ENCODE results near the gene DOK1.

The DOK1 gene

DNA sequence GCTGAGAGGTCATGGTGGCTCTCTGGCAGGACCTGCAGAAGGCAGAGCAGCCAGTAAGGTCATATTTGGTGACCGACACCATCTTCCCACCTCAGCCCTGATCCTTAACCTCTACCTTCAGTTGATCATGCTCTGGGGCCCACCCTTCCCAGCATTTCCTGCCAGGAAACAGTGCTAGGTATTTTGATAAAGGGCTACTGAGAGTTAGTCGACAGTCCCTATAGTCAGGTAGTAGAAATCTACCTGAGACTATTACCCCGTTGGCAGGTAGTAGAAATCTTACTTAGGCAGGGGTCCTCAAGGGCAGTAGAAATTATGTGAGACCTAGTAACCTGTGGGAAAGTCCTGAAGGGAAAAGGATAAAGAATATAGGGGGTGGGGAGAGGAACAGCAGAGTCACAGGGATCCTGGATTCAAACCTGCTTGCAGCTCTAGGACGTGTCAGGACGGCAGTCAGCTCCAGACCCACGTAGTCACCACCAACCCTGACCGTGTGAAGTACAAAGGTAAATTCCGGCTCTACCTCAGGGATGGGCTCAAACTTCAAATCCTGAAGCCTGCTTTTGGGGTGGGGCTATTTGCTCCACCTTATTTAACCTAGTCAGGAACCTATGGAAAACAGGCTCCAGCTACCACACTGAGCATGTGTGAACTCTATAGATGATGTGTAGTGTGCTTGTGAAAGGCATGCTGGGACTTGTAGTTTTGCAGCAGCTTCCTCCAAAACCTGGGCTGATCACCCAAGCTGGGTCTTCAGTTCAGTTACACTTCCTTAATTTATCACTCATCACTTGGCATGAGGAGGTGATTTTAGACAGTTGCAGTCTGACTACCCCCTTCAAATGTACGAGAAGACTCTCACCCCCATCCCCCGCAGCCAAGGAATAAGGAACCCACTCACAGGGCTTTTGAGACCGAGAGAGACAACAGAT is 28.5 kb upstream of the DOK1 start, which contains the start of gene DQX1:
TSS of gene DQX1 (minus strand) at position 515 of the 932 bp plus-strand sequence. CDS start at position 13, 502 bp downstream.
- no peak for DNase-seq

GRCh38 chr2:74526649-74527230 is 27.8 kb upstream of the DOK1 start:
- no peak for DNase-seq

DNA sequence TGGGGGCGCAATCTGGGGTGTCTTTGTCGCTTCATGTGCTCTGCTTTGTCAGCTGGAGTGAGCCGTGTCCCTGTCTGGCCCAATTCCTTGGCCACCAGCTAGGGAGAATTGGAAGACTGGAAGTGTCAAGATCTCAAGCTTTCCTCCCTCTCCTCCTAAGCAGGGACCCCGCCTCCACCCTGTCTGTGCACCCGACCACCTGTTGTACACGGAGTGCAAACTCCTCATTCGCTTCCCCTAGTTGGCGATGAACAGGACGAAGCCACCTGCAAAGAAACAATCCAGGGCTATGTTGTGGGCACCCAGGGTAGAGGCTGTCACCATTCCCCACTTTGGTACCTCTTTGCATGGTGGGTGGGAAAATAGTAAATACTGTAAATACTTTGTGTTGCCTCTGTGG is 26.8 kb upstream of the DOK1 start:
- no peak for DNase-seq

DNA sequence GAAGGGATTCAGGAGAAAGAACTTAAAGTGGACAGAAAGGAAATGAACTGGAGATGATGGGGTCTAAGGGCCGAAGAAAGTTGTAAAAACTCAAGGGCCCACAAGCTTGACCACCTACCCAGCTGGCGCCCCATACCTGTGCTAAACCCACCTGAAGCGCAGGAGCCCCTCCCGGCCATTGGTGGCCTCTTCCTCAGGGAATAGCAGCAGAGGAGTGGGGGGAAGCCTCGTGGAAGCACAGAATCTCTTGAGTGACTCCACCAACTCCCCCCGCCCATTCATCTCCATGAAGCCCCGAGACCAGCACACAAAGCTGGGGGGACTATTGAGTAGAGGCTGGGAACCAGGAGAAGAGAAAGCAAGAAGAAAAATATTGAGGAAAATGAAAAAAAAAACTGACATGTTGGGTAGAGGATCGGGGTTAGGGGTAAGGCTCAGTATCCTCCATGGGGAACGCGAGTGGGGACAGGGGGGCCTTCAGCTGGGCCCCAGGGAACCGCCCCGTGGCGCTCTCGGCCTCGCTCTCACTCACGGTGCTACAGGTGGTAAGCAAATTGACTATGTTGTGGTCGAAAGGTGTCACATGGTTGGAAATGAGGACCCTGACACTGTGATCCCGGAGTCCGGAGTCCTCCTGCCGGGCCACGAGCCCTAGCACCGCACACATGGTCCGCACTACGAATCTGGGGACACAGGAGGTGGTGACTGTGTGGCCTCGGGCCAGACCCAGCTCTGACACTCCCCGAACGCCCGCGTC is 25.7 kb upstream of the DOK1 start:
- DNase-seq, result no peak

GRCh38 chr2:74529357-74530238 is 24.9 kb upstream of the DOK1 start, which contains the start of the genes AUP1 and HTRA2:
Gene AUP1, minus strand, starts transcription at chr2:74529706. Its CDS starts 77 bp downstream, at chr2:74529629.
Gene HTRA2, plus strand, starts transcription at chr2:74529933. Its CDS starts 74 bp downstream, at chr2:74530007.
- peak; percentile 84 for DNase-seq

DNA sequence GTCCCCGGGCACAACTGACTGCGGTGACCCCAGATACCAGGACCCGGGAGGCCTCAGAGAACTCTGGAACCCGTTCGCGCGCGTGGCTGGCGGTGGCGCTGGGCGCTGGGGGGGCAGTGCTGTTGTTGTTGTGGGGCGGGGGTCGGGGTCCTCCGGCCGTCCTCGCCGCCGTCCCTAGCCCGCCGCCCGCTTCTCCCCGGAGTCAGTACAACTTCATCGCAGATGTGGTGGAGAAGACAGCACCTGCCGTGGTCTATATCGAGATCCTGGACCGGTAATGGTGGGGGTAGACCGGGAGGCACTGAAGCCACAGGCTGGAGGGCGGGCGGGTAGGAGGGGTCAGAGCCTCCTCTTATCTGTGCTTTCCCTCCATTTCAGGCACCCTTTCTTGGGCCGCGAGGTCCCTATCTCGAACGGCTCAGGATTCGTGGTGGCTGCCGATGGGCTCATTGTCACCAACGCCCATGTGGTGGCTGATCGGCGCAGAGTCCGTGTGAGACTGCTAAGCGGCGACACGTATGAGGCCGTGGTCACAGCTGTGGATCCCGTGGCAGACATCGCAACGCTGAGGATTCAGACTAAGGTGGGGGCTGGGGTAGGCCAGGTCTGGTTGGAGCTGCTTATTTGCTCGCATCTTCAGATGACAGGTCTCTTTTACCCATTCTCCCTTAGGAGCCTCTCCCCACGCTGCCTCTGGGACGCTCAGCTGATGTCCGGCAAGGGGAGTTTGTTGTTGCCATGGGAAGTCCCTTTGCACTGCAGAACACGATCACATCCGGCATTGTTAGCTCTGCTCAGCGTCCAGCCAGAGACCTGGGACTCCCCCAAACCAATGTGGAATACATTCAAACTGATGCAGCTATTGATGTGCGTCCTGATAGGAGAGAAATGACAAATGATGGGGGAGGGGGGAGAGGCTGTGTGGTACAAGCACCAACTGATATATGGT is 24.0 kb upstream of the DOK1 start:
- peak; percentile 63 for DNase-seq

GRCh38 chr2:74531666-74532065 is 22.9 kb upstream of the DOK1 start:
- DNase-seq, result no peak

DNA sequence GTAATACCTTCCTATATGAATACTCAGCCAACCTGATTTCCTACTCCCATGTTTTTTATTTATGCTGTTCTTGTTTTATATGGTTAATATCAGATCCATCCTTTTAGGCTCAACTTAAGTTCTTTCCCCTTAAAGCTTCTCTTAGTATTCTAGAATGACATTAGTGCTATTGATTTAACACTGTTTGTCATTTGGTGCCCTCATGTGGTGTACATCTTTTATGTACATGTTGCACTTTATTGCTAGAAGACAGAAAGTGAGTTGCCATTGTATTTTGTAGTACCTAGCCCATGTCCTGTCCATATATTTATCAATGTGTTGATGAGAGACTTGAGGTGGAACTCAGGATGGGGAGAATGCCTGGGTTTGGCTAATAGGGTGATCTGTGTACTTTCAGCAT is 22.3 kb upstream of the DOK1 start:
- no peak for DNase-seq

- no peak for DNase-seq
Observed at GRCh38 chr2:74533464-74533863, 21.1 kb upstream of the DOK1 start.

DNA sequence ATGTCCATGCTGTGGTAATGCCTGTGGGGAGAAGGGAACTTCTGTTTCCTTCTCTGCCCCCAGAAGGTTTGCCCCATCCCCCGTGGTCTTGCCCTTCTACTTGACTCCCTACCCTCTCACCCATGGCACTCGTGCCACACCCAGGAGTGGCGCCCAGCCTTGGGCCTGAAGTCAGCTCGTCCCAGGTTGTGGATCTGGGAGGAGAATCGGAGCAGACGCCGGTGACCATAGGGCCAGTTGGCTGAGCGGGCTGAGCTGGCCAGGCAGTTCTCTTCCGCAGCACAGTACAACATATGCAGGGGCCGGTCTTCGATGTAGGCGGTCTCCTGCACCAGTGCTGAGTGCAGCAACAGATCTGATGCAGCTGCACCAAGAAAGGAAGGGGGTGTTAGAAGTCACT is 20.1 kb upstream of the DOK1 start:
- DNase-seq, result no peak

- DNase-seq, result no peak
Observed at GRCh38 chr2:74535440-74535965, 19.0 kb upstream of the DOK1 start.

DNA sequence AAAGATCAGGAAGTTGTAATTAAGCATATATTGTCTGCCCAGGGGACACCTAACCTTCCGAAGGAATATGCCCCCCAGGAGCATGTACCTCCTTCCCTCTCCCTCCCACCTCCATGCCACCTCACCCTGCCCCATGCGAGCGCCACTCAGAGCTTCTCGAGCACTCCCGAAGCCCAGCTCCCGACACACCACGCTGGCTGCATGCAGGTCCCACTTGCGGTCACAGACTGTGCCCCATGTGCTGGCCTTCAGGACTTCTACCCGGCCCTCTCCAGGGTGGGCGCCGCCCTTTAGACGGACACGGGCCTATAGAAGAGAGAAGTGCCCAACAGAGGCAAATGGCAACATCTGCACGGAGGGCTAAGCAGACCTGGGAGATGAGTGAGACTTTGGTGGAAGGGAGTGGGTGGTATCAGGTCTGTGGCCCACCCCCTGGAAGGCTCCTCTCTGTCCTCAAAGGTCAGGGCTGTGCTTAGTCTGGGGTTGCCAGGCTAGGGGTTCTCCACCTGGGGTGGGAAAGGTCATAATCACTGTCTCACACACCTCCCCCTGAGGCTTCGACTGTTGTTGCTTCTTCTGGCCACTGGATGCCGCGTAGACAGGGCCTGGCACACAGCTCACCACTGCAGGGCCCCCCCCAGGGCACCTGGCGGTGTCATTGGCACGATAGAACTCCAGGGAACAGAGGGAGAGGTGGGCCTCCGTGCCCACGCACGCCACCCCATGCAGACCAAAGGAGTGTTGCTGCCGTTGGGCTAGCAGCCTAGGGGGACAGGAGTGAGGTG is 18.2 kb upstream of the DOK1 start:
- DNase-seq, result no peak

DNA sequence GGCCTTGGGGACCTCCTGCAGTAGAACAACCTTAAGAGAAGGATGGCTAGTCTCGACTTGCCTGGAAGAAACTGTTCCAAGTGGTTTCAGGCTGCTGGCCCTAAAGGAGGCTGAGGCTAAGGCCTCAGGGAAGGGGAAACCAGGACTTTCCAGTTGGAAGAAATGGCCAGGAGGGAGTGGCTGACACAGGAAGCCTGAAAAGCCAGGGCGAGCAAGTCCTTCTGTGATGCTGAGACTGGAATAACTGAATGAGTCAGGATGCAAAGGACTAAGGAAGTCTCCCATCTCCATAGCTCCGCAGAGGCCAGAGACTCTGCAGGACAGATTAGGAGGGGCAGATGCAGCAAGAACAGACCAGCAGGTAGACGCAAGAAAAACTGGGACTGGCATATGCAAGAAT is 17.4 kb upstream of the DOK1 start:
- DNase-seq, result no peak

DNA sequence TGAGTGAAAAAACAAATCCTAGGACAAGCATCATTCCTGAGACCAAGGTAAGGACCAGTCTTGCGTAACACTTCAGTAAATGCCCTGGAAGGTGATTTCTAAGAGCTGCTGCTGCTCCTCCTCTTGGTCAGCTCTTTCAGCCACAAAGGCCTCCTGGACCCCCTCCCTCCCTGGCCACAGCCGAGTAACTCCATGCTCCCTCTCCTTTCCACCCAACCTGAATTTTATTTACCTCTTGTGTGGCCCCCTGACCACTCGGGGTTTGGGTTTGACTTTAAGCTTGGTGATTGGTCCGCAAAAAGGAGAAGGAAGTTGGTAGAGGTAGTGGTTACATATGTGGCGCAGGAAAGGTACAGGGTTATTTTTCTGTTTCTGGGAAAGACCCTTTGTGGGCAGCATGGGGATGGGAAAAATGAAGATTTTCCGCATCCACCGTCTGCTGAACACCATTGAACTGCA is 15.6 kb upstream of the DOK1 start:
- DNase-seq, result no peak

DNA sequence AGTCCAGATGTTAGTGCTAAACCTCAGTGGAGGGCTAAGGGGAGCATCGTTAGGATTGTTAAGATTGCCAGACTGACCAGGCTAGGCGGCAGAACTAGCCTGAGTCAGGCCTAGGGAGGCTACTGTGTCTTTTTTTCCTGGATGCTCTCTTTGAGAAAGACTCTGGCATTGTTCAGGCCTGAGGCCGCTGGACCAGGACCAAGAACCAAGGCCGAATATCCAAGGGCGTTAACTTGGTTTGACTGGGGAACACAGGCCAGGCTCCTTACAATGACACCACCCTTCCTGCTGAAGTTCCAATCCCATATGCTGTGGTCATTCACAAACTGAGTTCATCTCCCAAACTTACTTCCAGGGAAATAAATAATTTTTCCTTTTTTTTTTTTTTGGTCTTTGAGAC is 14.2 kb upstream of the DOK1 start:
- no peak for DNase-seq

DNA sequence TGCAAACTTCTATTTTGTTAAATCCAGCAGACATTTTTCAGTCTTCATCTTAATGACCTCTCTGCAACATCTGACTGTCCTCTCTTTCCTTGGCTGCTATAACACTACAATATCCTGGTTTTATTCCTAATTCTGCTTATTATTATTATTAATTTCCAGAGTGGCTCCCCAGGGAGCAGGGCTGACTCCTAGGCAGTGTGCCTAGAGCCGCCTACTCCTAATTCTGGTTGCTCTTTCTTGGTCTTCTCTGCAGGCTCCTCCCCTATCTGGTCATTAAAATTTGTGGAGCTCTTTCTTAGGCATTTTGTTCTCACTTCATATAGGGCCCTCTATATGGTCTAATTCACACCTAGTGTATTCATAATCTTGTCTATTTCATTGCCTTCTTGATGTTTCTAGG is 11.5 kb upstream of the DOK1 start:
- no peak for DNase-seq

DNA sequence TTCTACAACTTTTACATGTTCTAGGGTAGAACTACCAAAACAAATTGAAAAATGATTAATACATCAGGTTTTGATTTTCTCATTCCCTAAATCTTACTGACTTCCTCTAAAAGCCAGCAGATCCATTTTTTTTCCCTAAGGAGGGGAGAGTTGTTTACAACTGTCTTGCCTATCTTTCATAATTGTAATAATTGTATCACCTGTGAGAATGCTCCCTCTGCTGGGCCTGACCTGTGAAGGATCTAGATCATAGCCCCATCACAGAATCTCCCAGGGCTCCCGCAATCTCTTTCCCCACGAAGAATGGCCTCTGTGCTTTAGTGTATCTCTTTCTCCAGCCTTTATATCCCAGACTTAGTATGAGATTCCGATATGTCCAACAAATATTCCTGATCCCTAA is 9.9 kb upstream of the DOK1 start:
- DNase-seq, result no peak

- DNase-seq, result no peak
Observed at GRCh38 chr2:74546004-74546403, 8.5 kb upstream of the DOK1 start.

DNA sequence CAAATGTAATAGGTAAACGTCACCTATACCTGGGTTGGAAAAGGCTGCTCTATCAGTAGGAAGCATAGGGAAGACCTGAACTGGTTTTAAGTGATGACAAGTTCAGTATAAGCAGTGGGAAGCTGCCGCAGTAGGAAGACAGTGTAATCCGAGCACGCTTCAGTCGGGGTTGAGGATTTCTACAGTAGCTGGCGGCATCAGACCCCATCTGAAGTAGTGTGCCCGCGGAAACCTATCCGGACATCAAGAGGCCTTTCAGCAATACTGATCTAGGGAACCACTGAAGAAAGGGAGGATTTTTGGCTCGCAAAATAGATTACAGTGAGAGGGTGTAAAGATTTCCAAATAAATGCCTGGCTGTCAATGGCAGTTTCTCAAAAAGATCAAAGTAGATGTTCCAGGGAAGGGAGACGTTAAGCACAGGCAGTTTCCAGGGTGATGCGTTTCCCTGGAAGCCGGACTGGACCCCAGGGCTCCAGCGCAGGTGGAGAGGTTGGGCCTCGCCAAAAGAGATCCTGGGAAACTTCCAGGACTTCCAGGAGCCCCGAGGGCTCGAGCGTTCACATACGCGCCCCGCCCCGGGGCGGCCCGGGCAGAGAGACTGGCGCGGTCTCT is 6.1 kb upstream of the DOK1 start:
- DNase-seq, result no peak

Measured in activated CD4-positive, CD25-positive, alpha-beta regulatory T cell treated with anti-CD3 and anti-CD28 coated beads, Interleukin-2, amount 50 U/mL, for 72 hours (primary cell).